HFFc6 (cell line): ENCODE data around the gene GRM4. TPM values are rescaled to one million over a fixed set of nuclear protein-coding genes. Genes with fewer than 3 reads are reported as not detected.

Experiments
- DNase-seq: peaks from one replicate; pipeline ENCODE4 v3.0.0-alpha.2; 2018
- H3K27ac Mint-ChIP-seq: 2 replicates; pipeline ENCODE4 v1.8.0; 2020; ENCODE audit warnings: mild to moderate bottlenecking, mixed read lengths
- H3K27me3 Mint-ChIP-seq: 2 replicates; pipeline ENCODE4 v1.8.0; 2021; ENCODE audit warnings: mild to moderate bottlenecking, moderate library complexity, mixed read lengths; ENCODE audit not compliant: insufficient read depth
- H3K36me3 Mint-ChIP-seq: 2 replicates; pipeline ENCODE4 v1.8.0; 2021; ENCODE audit warnings: low read depth, mixed read lengths
- H3K4me1 Mint-ChIP-seq: 2 replicates; pipeline ENCODE4 v1.8.0; 2020; ENCODE audit warnings: low read depth, mixed read lengths
- H3K4me3 Mint-ChIP-seq: 2 replicates; pipeline ENCODE4 v1.8.0; 2020; ENCODE audit warnings: mild to moderate bottlenecking, moderate library complexity, mixed read lengths
- H3K9me3 Mint-ChIP-seq: 2 replicates; pipeline ENCODE4 v1.8.0; 2020; ENCODE audit warnings: mild to moderate bottlenecking, mixed read lengths
- CTCF ChIP-seq: fragments of 200-600 bp; sonication (generic); IDR thresholded peaks from 2 replicates; pipeline ENCODE4 v1.5.0; 2021; ENCODE audit warnings: antibody characterized with exemption, mild to moderate bottlenecking
- total RNA-seq, 6 experiments: library from RNA; stranded (reverse); fragmentation: NEBNext Ultra II Directional; extraction: Animal tissue kit (Norgen Biotek cat#: 25700); gene quantifications; 2 replicates in 1 of 6; 3 replicates in 5 of 6; pipeline ENCODE4 v1.2.3, GENCODE V29; 2021

Gene GRM4
- total RNA-seq, 6 experiments from 2014 or later, result 0.12 to 0.14 TPM; not detected in 4

- TF ChIP-seq CTCF, result no peak
- no peak for DNase-seq
- H3K4me1 Mint-ChIP-seq, result no peaks in the 10 kb centered on the region
- H3K4me3 Mint-ChIP-seq, result no peak overlapping the region
- no peak overlapping the region for H3K27ac Mint-ChIP-seq
- peaks cover 31% of the 10 kb centered on the region for H3K27me3 Mint-ChIP-seq
- no peaks in the 10 kb centered on the region for H3K36me3 Mint-ChIP-seq
- H3K9me3 Mint-ChIP-seq, result no peaks in the 10 kb centered on the region
Observed at GRCh38 chr6:34039943-34040342, 105.9 kb downstream of the GRM4 start.

- Mint-ChIP-seq H3K4me3 (no peak overlapping the region), H3K9me3 (no peaks in the 10 kb centered on the region), H3K27me3 (peaks cover 40% of the 10 kb centered on the region), H3K27ac (no peak overlapping the region), H3K36me3 (no peaks in the 10 kb centered on the region), H3K4me1 (no peaks in the 10 kb centered on the region)
- DNase-seq, result no peak
- TF ChIP-seq CTCF, result no peak
Observed at GRCh38 chr6:34037151-34037550, 108.7 kb downstream of the GRM4 start.

GRCh38 chr6:34036357-34037069 lies 109.4 kb downstream of the GRM4 start:
- Mint-ChIP-seq H3K27me3 (peaks cover 45% of the 10 kb centered on the region), H3K4me3 (no peak overlapping the region)

GRCh38 chr6:34035704-34036356 lies 110.1 kb downstream of the GRM4 start:
- Mint-ChIP-seq H3K27me3 (peaks cover 45% of the 10 kb centered on the region), H3K9me3 (no peaks in the 10 kb centered on the region), H3K4me3 (no peak overlapping the region), H3K4me1 (no peaks in the 10 kb centered on the region), H3K36me3 (no peaks in the 10 kb centered on the region), H3K27ac (no peak overlapping the region)
- TF ChIP-seq CTCF, result no peak
- no peak for DNase-seq

More at GRCh38 chr6:34036357-34037069, 109.4 kb downstream of the GRM4 start:
- no peak for TF ChIP-seq CTCF
- Mint-ChIP-seq H3K27ac (no peak overlapping the region), H3K4me1 (no peaks in the 10 kb centered on the region), H3K36me3 (no peaks in the 10 kb centered on the region), H3K9me3 (no peaks in the 10 kb centered on the region)
- no peak for DNase-seq

- H3K9me3 Mint-ChIP-seq, result no peaks in the 10 kb centered on the region
- peaks cover 47% of the 10 kb centered on the region for H3K27me3 Mint-ChIP-seq
- no peak overlapping the region for H3K27ac Mint-ChIP-seq
- no peaks in the 10 kb centered on the region for H3K36me3 Mint-ChIP-seq
- no peak for TF ChIP-seq CTCF
- H3K4me3 Mint-ChIP-seq, result no peak overlapping the region
- no peak for DNase-seq
- no peaks in the 10 kb centered on the region for H3K4me1 Mint-ChIP-seq
Observed at GRCh38 chr6:34035161-34035560, 110.7 kb downstream of the GRM4 start.
